HG03521 (cell line): Measurements from ENCODE around the gene FAM53B.

Experiments used
- ATAC-seq: cut with Tn5 transposase; IDR thresholded peaks from one replicate; pipeline ENCODE4 v1.9.1; 2021; ENCODE audit warnings: mild to moderate bottlenecking, moderate library complexity; ENCODE audit not compliant: unreplicated experiment

FAM53B gene

GRCh38 chr10:124711145-124711544 lies 33.0 kb downstream of the FAM53B start:
- no peak for ATAC-seq

- ATAC-seq, result no peak
These were observed 33.8 kb downstream of the FAM53B start for GRCh38 chr10:124710266-124710881.

GRCh38 chr10:124709861-124710260 lies 34.3 kb downstream of the FAM53B start:
- ATAC-seq, result no peak

GRCh38 chr10:124708922-124709520 lies 35.2 kb downstream of the FAM53B start:
- ATAC-seq, result no peak

GRCh38 chr10:124708246-124708779 lies 35.9 kb downstream of the FAM53B start:
- ATAC-seq, result no peak

- no peak for ATAC-seq
These were observed 36.6 kb downstream of the FAM53B start for GRCh38 chr10:124707551-124707950.

GRCh38 chr10:124707144-124707467 lies 37.1 kb downstream of the FAM53B start:
- ATAC-seq, result no peak

- ATAC-seq, result no peak
These were observed 37.6 kb downstream of the FAM53B start for GRCh38 chr10:124706462-124707143.

- ATAC-seq, result no peak
These were observed 38.2 kb downstream of the FAM53B start for GRCh38 chr10:124705817-124706461.

GRCh38 chr10:124705381-124705740 lies 38.8 kb downstream of the FAM53B start:
- no peak for ATAC-seq

GRCh38 chr10:124704428-124705380 lies 39.5 kb downstream of the FAM53B start:
- ATAC-seq, result no peak

- no peak for ATAC-seq
These were observed 40.3 kb downstream of the FAM53B start for GRCh38 chr10:124703778-124704427.

- ATAC-seq, result no peak
These were observed 40.8 kb downstream of the FAM53B start for GRCh38 chr10:124703372-124703771.

- no peak for ATAC-seq
These were observed 42.1 kb downstream of the FAM53B start for GRCh38 chr10:124701881-124702656.

GRCh38 chr10:124701435-124701834 lies 42.7 kb downstream of the FAM53B start:
- no peak for ATAC-seq

- ATAC-seq, result no peak
These were observed 43.2 kb downstream of the FAM53B start for GRCh38 chr10:124701038-124701365.

- no peak for ATAC-seq
These were observed 43.7 kb downstream of the FAM53B start for GRCh38 chr10:124700293-124701037.

GRCh38 chr10:124699471-124700292 lies 44.5 kb downstream of the FAM53B start:
- no peak for ATAC-seq
